Upper lobe of left lung (tissue), 6 donors: ENCODE measurements around the gene MCTP1. TPM values are rescaled to one million over a fixed set of nuclear protein-coding genes. Genes with fewer than 3 reads are reported as not detected.
A peak's percentile ranks its signal among the peaks of the same experiment; 100 is the strongest.

Experiments used
- ATAC-seq, 2 donors: fragments of 200-7000 bp; cut with Tn5 transposase; one replicate each; pipeline ENCODE4 v1.9.1; 2022; ENCODE audit warnings: mild to moderate bottlenecking in 2 of 2, moderate library complexity in 2 of 2; ENCODE audit not compliant: low FRiP score in 2 of 2
- DNase-seq, 2 donors: peaks; one replicate each; pipeline ENCODE4 v3.0.0-alpha.2; 2019 to 2020
- H3K27ac ChIP-seq, 4 donors: fragments of 200-600 bp; sonication (generic); one replicate each; pipeline ENCODE4 v1.5.1; 2016 to 2019
- H3K27me3 ChIP-seq, 4 donors: fragments of 200-600 bp; sonication (generic); one replicate each; pipeline ENCODE4 v1.5.1; 2017 to 2019
- H3K36me3 ChIP-seq, 4 donors: fragments of 200-600 bp; sonication (generic); one replicate each; pipeline ENCODE4 v1.5.1; 2016 to 2019
- H3K4me1 ChIP-seq, 4 donors: fragments of 200-600 bp; sonication (generic); one replicate each; pipeline ENCODE4 v1.5.1; 2018 to 2019
- H3K4me3 ChIP-seq, 4 donors: fragments of 200-600 bp; sonication (generic); one replicate each; pipeline ENCODE4 v1.5.1; 2017 to 2019; ENCODE audit warnings: mild to moderate bottlenecking in 2 of 4, moderate library complexity in 1 of 4
- H3K9me3 ChIP-seq, 4 donors: fragments of 200-600 bp; sonication (generic); one replicate each; pipeline ENCODE4 v1.5.1; 2018 to 2019
- CTCF ChIP-seq, 6 experiments: fragments of 450-650 bp in 4 of 6; fragments of 200-600 bp in 2 of 6; sonication (generic) in 2 of 6; IDR thresholded peaks; one replicate each; pipeline ENCODE4 v1.5.1; 2016 to 2019; ENCODE audit warnings: antibody characterized with exemption in 6 of 6
- EP300 ChIP-seq, 4 donors: sonication (generic); formaldehyde crosslinking; IDR thresholded peaks; one replicate each; pipeline ENCODE4 v1.5.1; 2017; ENCODE audit warnings: antibody characterized with exemption in 4 of 4, control low read depth in 2 of 4
- POLR2A ChIP-seq, 4 donors: fragments of 450-650 bp; IDR thresholded peaks; one replicate each; pipeline ENCODE4 v1.5.1; 2016 to 2017; ENCODE audit warnings: antibody characterized with exemption in 4 of 4, mild to moderate bottlenecking in 2 of 4
- POLR2AphosphoS5 ChIP-seq, 2 donors: sonication (generic); formaldehyde crosslinking; IDR thresholded peaks; one replicate each; pipeline ENCODE4 v1.5.1; 2017; ENCODE audit warnings: antibody characterized with exemption in 2 of 2
- WGBS, 2 donors: methylation state at CpG; one replicate each; pipeline ENCODE4 v1.1.5; 2017 to 2018; 5-methylcytosine and 5-hydroxymethylcytosine counted together
- total RNA-seq, 6 donors: library from RNA; depleted of rRNA in 4 of 6; stranded (reverse); fragments of >200 nt in 4 of 6; gene quantifications; one replicate each; pipeline versions ENCODE4 v1.1.0 to v1.2.1, GENCODE V29; 2016 to 2021
- donor health status: DM: no; HTN: no; CAD: no; lungs with moderate emphysema.
- donor health status: DM: no; HTN: yes; CAD: no; lungs with severe emphysema.

Gene MCTP1
- total RNA-seq, 6 donors from 2014 or later, result 30.4 to 43.8 (median 38.3) TPM

GRCh38 chr5:95261437-95262175 is 23.3 kb downstream of the MCTP1 start:
- Histone ChIP-seq H3K27me3 (no peaks in the 10 kb centered on the region), H3K27ac (no peak overlapping the region), H3K9me3 (no peaks in the 10 kb centered on the region), H3K36me3 (no peaks in the 10 kb centered on the region), H3K4me1 (no peaks in the 10 kb centered on the region), H3K4me3 (no peak overlapping the region)
- TF ChIP-seq EP300 (IDR thresholded peaks at IDR 0.05) (no peak), CTCF (IDR thresholded peaks at IDR 0.05) (peak in 3 of 6 experiments; percentile 27 to 44 (median 43)), POLR2AphosphoS5 (IDR thresholded peaks at IDR 0.05) (no peak)
- DNase-seq (no peak), ATAC-seq (peak; percentile 26 to 84)
- 64 to 66% methylated on average over 4 of the region's 4 CpGs for WGBS, 2 donors

GRCh38 chr5:95256991-95257390 is 27.9 kb downstream of the MCTP1 start:
- H3K27me3 ChIP-seq, result no peaks in the 10 kb centered on the region
- ATAC-seq (no peak), DNase-seq (no peak)
- H3K9me3 ChIP-seq, result no peaks in the 10 kb centered on the region
- H3K36me3 ChIP-seq, result no peaks in the 10 kb centered on the region
- H3K27ac ChIP-seq, result no peak overlapping the region
- no peaks in the 10 kb centered on the region for H3K4me1 ChIP-seq
- H3K4me3 ChIP-seq, result no peak overlapping the region
- TF ChIP-seq POLR2AphosphoS5 (IDR thresholded peaks at IDR 0.05) (no peak), CTCF (IDR thresholded peaks at IDR 0.05) (no peak), POLR2A (IDR thresholded peaks at IDR 0.05) (no peak), EP300 (IDR thresholded peaks at IDR 0.05) (no peak)

GRCh38 chr5:95256446-95256845 is 28.4 kb downstream of the MCTP1 start:
- Histone ChIP-seq H3K9me3 (no peaks in the 10 kb centered on the region), H3K36me3 (no peaks in the 10 kb centered on the region), H3K27me3 (no peaks in the 10 kb centered on the region), H3K4me3 (no peak overlapping the region), H3K4me1 (no peaks in the 10 kb centered on the region), H3K27ac (no peak overlapping the region)
- 66 to 70% methylated on average over 2 of the region's 2 CpGs for WGBS, 2 donors
- no peak for ATAC-seq
- DNase-seq, result no peak
- no peak for TF ChIP-seq CTCF (IDR thresholded peaks at IDR 0.05)
- no peak for TF ChIP-seq POLR2AphosphoS5 (IDR thresholded peaks at IDR 0.05)
- TF ChIP-seq POLR2A (IDR thresholded peaks at IDR 0.05), result no peak
- TF ChIP-seq EP300 (IDR thresholded peaks at IDR 0.05), result no peak

GRCh38 chr5:95252801-95253200 is 32.1 kb downstream of the MCTP1 start:
- DNase-seq (no peak), ATAC-seq (no peak)
- Histone ChIP-seq H3K4me1 (no peaks in the 10 kb centered on the region), H3K9me3 (no peaks in the 10 kb centered on the region), H3K27me3 (no peaks in the 10 kb centered on the region), H3K4me3 (no peak overlapping the region), H3K36me3 (no peaks in the 10 kb centered on the region), H3K27ac (no peak overlapping the region)
- TF ChIP-seq CTCF (IDR thresholded peaks at IDR 0.05) (no peak), POLR2AphosphoS5 (IDR thresholded peaks at IDR 0.05) (no peak), EP300 (IDR thresholded peaks at IDR 0.05) (no peak), POLR2A (IDR thresholded peaks at IDR 0.05) (no peak)

- no peaks in the 10 kb centered on the region for H3K4me1 ChIP-seq
- no peaks in the 10 kb centered on the region for H3K36me3 ChIP-seq
- WGBS, 2 donors, result 69 to 82% methylated on average over 3 of the region's 3 CpGs
- H3K9me3 ChIP-seq, result no peaks in the 10 kb centered on the region
- DNase-seq, result no peak
- H3K27me3 ChIP-seq, result no peaks in the 10 kb centered on the region
- H3K27ac ChIP-seq, result no peak overlapping the region
- no peak for TF ChIP-seq CTCF (IDR thresholded peaks at IDR 0.05)
- no peak for TF ChIP-seq EP300 (IDR thresholded peaks at IDR 0.05)
- TF ChIP-seq POLR2AphosphoS5 (IDR thresholded peaks at IDR 0.05), result no peak
- no peak for TF ChIP-seq POLR2A (IDR thresholded peaks at IDR 0.05)
- no peak overlapping the region for H3K4me3 ChIP-seq
- no peak for ATAC-seq
Observed at GRCh38 chr5:95251185-95251584, 33.7 kb downstream of the MCTP1 start.
